Superior temporal gyrus (tissue), 1 donor: ENCODE results near the gene MROH7.

Experiments
- DNase-seq: peaks from one replicate; pipeline ENCODE4 v3.0.0-alpha.2; 2016; ENCODE audit errors: extremely low spot score

Gene MROH7

GRCh38 chr1:54651608-54652007 is 10.0 kb downstream of the MROH7 start:
- no peak for DNase-seq

- DNase-seq = no peak
Measured at GRCh38 chr1:54652168-54652567, 10.6 kb downstream of the MROH7 start.

GRCh38 chr1:54653036-54653435 is 11.4 kb downstream of the MROH7 start:
- no peak for DNase-seq

DNA sequence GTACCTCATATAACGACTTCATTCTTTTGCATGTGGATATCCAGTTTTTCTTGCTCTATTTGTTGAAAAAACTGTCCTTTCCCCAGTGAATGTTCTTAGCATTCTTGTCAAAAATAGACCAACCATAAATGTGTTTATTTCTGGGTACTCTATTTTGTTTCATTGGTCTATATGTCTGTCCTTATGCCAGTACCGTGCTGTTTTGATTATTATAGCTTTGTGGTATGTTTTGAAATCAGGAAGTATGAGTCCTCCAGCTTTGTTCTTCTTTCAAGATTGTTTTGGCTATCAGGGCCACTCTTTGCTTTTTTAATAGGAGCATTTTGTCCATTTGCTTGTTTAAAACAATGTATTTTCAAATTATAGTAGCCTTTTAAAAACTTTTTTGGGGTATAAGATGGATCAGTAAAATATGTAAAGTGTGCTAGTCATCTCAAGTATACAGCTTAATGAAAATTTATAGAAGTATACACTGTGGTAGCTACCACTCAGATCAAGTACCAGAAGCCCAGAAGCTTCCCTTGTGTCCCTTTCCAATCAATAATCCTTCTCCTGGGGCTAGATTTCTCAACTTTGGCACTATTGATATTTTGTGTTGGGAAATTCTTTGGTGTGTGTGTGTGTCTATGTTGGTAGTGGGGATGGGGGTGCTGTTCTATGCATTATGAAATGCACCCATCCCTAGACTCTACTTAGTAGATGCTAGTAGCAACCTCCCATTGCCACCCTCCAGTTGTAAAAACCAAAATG is 16.8 kb downstream of the MROH7 start:
- DNase-seq = no peak

GRCh38 chr1:54663725-54664124 is 22.1 kb downstream of the MROH7 start:
- no peak for DNase-seq

DNA sequence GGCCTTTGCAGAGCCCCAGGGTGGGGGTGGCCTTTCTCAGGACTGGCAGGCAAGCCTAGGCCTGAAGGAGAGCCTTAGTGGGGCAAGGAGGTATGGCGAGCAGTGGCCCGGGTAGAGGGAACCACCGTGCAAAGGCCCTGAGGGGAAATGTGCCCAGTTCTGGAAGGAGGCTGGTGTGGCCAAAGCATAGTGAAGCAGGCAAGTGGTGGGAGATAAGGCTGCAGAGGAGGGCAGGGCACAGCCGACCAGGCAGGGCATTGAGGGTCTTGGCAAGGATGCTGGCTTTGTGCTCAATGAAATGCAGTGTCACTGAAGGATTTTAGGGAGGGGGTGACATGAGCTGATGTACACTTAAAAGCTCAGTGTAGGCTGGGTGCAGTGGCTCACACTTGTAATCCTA is 22.8 kb downstream of the MROH7 start:
- DNase-seq = no peak

GRCh38 chr1:54665852-54666251 is 24.3 kb downstream of the MROH7 start:
- no peak for DNase-seq

- DNase-seq = no peak
Measured at GRCh38 chr1:54666333-54666732, 24.7 kb downstream of the MROH7 start.

GRCh38 chr1:54667797-54668196 is 26.2 kb downstream of the MROH7 start:
- no peak for DNase-seq

DNA sequence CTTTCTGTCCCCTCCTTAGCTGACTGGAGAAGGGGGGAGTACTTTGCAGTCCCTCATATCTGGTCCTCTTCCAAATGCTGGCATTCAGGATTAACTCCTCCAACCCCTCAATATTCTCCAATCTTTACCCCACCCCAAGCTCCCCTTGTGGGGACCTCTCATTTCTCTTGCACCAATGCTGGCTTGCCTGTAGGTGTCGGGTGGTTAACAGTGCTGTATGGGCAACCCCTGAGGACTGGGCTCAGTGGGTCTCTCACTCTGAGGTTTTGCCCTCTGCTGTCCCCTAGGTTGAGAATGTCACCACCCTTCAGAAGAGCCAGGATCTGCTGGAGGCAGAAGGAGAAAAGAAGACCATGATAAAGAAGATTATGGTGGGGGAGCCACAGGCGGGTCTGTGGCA is 27.0 kb downstream of the MROH7 start:
- DNase-seq = no peak

GRCh38 chr1:54671985-54672608 is 30.5 kb downstream of the MROH7 start:
- DNase-seq = no peak

DNA sequence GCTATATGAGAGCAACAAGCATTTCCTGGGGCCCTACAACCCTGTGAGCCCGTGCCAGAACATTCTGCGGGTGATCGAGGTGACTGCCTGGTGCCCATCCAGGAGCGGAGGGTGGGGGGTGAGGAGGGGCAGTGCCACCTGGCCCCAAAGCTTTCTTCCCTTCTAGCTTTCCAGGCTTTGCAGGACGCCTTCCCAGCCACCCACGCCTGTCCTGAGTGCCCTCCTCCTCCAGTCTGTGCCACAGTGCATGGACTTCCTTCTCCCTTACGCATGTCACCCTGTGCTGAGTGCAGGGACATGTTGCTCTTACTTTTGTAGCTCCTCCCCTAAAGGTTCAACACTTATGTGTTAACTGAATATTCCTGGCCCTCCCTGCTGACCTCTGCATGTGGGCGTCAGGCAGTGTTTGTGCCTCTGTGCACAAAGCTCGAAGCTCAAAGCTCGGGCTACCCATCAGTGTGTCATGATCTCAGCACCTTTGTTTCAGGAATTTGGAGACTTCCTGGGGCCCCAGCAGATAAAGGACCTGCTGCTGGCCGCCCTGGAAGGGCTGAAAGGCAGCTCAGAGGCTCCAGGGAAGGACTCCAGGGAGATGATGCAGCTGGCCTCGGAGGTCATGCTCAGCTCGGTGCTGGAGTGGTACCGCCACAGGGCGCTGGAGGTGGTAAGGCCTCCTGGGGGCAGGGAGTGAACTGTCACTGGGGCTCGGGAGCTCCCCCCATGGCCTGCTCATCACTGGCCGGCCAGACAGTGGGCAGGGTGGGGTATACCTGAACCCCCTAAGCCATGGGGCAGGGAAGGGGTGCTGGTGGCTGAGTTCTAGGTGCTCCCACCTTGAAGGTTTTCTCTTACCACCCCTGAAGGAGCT is 37.4 kb downstream of the MROH7 start:
- no peak for DNase-seq

DNA sequence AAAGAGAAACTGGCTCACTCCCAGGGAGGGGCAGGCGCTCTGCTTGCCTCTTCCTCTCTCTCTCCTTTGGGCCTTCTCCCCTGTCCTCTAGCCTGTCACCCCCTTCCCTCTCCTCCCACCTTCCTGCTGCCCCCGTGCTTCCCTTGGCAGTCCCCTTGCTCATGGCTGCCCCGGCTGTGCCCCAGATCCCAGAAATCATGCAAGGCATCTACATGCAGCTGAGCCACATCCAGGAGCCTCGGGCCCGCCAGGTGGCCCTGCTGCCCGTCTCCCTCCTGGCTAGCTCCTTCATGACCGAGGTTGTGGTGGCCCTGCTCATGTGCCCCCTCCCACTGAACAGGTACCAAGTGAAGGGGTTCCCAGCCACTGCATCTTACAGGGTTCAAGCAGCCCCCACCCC is 38.1 kb downstream of the MROH7 start:
- no peak for DNase-seq

DNA sequence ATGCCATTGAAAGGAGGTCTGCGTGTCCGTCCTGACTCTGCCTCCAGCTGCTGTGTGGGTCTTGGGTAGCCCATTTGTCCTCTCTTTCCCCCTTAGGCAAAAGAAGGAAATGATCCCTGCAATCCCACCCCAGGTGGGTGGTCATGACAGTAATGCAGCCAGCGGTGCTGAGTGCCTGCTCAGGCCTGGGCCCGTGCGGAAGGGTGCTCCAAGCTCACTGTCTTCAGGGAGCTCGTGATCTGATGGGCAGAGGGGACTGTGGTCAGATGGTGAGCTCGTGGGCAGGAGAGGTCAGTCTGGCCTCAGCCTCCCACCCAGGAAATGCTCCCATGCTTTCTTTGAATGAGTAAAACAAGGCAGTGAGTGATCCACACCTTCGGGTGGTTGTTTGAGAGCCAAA is 38.8 kb downstream of the MROH7 start:
- DNase-seq = no peak

- DNase-seq = no peak
Measured at GRCh38 chr1:54681358-54681757, 39.8 kb downstream of the MROH7 start.

DNA sequence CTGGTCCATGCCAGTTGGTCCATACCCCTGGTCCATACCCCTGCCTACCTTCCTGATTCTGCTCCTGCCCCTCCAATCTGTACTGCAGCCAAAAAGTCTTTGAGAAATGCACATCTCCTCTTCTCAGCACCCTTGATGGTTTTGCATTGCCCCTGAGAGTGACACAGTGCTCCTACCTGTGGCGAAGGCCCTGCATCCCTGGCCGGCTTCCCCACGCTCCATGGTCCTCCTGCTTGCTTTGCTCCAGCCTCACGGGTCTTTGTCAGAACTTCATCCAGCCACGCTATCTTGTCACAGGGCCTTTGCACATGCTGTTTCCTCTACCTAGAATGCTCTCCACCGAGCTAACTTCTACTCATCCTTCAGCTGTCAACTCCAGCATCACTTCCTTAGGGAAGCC is 41.9 kb downstream of the MROH7 start:
- no peak for DNase-seq

- DNase-seq = no peak
Measured at GRCh38 chr1:54685335-54685905, 43.8 kb downstream of the MROH7 start.

DNA sequence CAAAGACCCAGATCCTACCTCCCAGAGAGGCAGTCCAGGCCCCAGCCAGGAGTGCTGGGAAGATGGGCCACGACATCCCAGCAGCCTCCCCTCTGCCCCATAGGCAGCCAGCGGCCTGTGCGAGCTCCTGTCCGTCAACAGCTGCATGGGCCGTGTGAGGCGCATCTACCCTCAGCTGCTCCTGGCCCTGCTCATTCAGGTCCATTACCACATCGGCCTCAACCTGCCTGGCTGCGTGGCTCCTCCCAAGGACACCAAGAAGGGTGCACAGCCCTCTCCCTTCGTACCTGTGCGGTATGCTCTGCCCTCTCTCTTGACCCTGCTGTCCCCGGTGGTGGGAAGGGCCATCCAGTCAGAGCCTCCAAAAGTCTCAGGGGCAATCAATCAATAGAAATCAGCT is 44.6 kb downstream of the MROH7 start:
- no peak for DNase-seq

DNA sequence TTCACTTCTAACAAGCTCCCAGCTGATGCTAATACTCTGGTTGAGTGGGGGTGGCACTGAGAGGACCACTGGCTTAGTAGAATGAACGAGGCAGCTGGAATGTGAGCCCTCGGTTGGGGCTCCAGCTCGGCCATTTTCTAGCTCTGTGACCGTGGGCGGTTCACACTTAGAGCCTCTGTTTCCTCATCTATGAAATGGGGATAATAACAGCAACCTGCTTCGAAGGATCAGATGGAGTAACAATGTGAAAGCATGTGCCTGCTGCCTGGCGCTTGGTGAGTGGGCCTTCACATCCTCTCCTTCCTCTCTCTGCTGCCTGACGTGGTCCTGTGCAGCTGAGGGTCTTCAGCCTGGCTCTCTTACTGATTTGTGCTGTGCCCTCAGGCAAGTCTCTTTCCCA is 53.2 kb downstream of the MROH7 start:
- DNase-seq = no peak

GRCh38 chr1:54695221-54695620 is 53.6 kb downstream of the MROH7 start:
- no peak for DNase-seq

DNA sequence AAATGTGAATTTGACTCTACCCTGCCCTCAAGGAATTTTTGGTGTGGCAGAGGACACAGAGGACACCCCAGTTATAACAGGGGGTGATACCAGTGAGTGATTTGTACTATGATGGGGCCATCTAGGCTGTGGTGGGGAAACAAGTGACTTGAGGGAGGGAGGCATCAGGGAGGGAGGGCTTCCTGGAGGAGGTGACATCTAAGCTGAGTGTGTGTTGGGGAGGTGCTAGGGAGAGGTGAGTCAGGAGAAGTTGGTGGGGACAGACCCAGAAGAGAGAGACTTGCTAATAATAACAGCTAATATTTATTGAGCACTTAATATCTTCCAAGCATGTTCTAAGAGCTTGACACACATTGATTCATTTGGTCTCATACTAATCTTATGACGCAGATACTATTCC is 54.2 kb downstream of the MROH7 start:
- no peak for DNase-seq

GRCh38 chr1:54696262-54696661 is 54.7 kb downstream of the MROH7 start:
- no peak for DNase-seq
